Cardiac atrium fibroblast (primary cell): ENCODE data around the gene ARL2. TPM values are rescaled to one million over a fixed set of nuclear protein-coding genes. Genes with fewer than 3 reads are reported as not detected.

ENCODE experiments used
- total RNA-seq: library from RNA; depleted of rRNA; stranded (reverse); fragments of >200 nt; gene quantifications from 2 replicates; pipeline ENCODE4 v1.2.3, GENCODE V29; 2015

Gene ARL2
- total RNA-seq = 97.5 and 157 TPM in 2 replicates

GRCh38 chr11:65013888-65014725 lies at the start of gene ARL2:
ARL2 (plus strand) TSS chr11:65014160; CDS start chr11:65014208, 48 bp downstream.

DNA sequence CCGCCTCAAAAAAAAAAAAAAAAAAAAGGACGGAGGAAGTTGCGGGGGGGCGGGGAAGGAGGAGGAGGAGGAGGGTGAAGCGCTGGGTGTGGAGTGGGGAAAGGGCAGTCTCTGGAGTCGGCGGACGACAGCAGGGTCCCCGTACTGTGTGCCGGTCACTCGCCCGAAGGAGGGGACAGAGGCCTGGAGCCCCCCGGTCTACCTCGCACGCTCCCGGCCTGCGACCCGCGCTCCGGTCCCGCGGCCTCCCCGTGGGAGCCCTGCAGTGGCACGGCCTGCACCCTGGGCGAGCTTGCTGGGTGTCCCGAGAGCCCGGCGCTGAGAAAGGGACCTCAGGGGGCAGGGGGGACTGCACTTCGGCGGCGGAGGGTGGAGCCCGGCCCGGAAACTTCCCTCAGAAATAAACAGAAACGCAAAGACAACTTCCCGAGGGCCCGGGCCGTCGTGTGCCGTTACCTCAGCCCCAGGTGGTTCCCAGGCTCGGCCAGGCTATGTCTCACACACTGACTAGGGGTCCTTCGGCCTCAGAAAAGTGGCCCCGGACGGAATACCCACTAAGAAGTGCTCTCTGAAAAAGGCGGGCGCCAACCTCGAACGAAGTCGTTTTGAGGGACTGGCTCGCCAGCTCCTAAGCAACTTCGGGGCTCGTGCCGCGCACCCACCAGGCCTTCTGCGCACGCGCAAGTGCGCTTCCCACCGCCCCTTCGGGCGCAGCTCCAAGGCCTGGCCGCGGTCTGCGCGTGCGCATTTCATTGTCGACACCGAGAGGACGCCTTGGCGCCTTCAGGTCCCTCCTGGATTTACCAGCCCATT lies 42.3 kb upstream of the ARL2 start, which contains the start of gene MAJIN:
Gene MAJIN (minus strand): TSS at position 688 of the 813 bp plus-strand sequence. CDS start 12,703 bp downstream, outside the sequence.

GRCh38 chr11:64996710-64997380 lies 17.1 kb upstream of the ARL2 start, which contains the start of gene BATF2:
BATF2 (minus strand) TSS chr11:64996971; CDS start chr11:64996914, 57 bp downstream.

DNA sequence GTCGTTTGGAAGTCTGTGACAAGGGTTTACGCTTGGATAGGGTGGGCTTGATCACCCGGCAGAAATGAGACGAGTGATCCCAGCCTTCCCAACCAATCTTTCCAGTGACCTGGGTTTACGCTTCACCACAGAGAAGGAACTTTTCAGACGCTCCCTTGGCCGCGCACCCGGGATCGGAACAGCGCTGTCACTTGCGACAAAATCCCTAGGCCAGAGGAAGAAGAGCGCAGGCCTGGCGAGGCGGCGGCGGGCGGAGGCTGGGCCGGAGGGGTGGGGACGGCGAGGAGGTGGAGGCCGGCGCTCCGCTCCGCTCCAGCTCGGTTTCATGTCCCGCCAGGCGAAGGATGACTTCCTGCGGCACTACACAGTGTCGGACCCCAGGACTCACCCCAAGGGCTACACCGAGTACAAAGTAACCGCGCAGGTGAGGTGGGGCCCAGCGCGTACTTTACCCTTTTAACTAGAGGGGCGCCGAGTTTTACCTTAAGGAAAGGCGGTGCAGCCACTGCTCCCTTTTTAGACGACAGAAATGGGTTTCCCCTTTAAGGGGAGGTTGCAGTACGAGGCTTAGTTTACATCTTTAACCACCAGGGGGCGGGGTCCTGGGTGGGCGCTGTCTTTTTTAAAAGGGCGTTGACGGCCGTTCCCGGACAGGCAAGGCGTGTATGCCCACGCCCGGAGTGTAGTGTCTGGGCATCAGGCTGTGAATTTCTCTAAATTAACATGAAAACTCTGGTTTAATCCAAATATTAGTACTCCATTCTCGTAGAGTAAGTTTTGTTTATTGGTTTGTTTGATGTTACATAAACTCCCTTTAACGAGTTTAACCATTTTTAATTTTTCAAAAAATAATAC lies 13.5 kb downstream of the ARL2 start, which contains the start of gene SNX15:
Gene SNX15 (plus strand): TSS at position 227 of the 855 bp plus-strand sequence. CDS start 99 bp downstream, at position 326.

DNA sequence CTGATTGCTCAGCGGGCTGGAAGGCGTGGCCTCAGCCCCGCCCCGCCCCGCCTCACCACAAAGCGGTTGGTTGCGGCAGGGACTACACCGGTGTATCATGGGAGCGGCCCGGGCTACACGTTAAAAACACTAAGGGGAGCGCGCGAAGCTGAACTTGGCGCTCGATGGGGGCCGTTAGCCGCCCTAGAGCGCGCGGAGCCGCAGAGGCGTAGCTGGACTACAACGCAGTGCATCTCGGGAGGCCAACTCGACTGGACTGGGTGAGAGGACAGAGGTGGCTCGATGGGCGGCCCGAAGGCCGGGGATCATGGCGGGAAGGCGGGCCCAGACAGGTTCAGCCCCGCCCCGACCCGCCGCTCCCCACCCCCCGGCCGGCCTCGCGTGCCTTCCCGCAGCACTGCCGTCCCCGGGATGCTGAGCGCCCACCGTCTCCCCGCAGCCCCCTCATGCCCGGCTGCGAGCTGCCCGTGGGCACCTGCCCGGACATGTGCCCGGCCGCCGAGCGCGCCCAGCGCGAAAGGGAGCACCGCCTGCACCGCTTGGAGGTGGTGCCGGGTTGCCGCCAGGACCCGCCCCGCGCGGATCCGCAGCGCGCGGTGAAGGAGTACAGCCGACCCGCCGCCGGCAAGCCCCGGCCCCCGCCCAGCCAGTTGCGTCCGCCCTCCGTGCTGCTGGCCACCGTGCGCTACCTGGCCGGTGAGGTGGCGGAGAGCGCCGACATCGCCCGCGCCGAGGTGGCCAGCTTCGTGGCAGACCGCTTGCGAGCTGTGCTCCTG lies 27.1 kb downstream of the ARL2 start, which contains the start of gene SAC3D1:
Gene SAC3D1 (plus strand): TSS at position 364 of the 776 bp plus-strand sequence. CDS start 83 bp downstream, at position 447.

GRCh38 chr11:65058419-65059054 lies 44.6 kb downstream of the ARL2 start, which contains the start of gene NAALADL1:
NAALADL1 (minus strand) TSS chr11:65058553; CDS start chr11:65058521, 32 bp downstream.

Other genes with a start within 250 kb of the ARL2 start
- gene SF1, start 235.6 kb upstream of the ARL2 start, total RNA-seq = 130 and 140 TPM in 2 replicates
- gene MAP4K2, start 210.9 kb upstream of the ARL2 start, total RNA-seq = 12.1 and 13.3 TPM in 2 replicates
- 16.0 and 19.5 TPM in 2 replicates for gene MEN1, start 203.6 kb upstream of the ARL2 start, total RNA-seq
- under 0.01 TPM in 1 of 2 replicates, not detected in the other for gene CDC42BPG, start 169.5 kb upstream of the ARL2 start, total RNA-seq
- 63.7 and 84.1 TPM in 2 replicates for gene EHD1, start 135.5 kb upstream of the ARL2 start, total RNA-seq
- gene ATG2A, start 97.0 kb upstream of the ARL2 start, total RNA-seq = 13.2 and 18.1 TPM in 2 replicates
- gene PPP2R5B, start 89.5 kb upstream of the ARL2 start, total RNA-seq = 24.9 and 27.9 TPM in 2 replicates
- 2.6 TPM in 1 of 2 replicates, not detected in the other for gene GPHA2, start 78.3 kb upstream of the ARL2 start, total RNA-seq
- not detected in 2 replicates for gene MAJIN, start 42.1 kb upstream of the ARL2 start, total RNA-seq
- gene BATF2, start 17.2 kb upstream of the ARL2 start, total RNA-seq = 0.16 TPM in 1 of 2 replicates, not detected in the other
- 10.0 and 12.8 TPM in 2 replicates for gene SNX15, start 13.3 kb downstream of the ARL2 start, total RNA-seq
- gene SAC3D1, start 27.1 kb downstream of the ARL2 start, total RNA-seq = 10.4 and 10.5 TPM in 2 replicates
- 19.1 and 24.6 TPM in 2 replicates for gene NAALADL1, start 44.4 kb downstream of the ARL2 start, total RNA-seq
- gene CDCA5, start 69.9 kb downstream of the ARL2 start, total RNA-seq = 5.8 and 15.9 TPM in 2 replicates
- 52.3 and 67.3 TPM in 2 replicates for gene ZFPL1, start 70.1 kb downstream of the ARL2 start, total RNA-seq
- gene VPS51, start 82.1 kb downstream of the ARL2 start, total RNA-seq = 231 and 236 TPM in 2 replicates
- 10.2 and 29.6 TPM in 2 replicates for gene TM7SF2, start 97.7 kb downstream of the ARL2 start, total RNA-seq
- 10.1 and 13.8 TPM in 2 replicates for gene ZNHIT2, start 103.5 kb downstream of the ARL2 start, total RNA-seq
- gene FAU, start 108.0 kb downstream of the ARL2 start, total RNA-seq = 367 and 443 TPM in 2 replicates
- gene MRPL49, start 108.2 kb downstream of the ARL2 start, total RNA-seq = 35.7 and 41.5 TPM in 2 replicates
- 37.7 and 49.2 TPM in 2 replicates for gene SYVN1, start 120.4 kb downstream of the ARL2 start, total RNA-seq
- not detected in 2 replicates for gene SPDYC, start 156.1 kb downstream of the ARL2 start, total RNA-seq
- gene CAPN1, start 167.8 kb downstream of the ARL2 start, total RNA-seq = 134 and 170 TPM in 2 replicates
- gene POLA2, start 247.8 kb downstream of the ARL2 start, total RNA-seq = 2.7 and 5.3 TPM in 2 replicates